HepG2 (cell line): ENCODE results near the gene KLRG1. TPM values are rescaled to one million over a fixed set of nuclear protein-coding genes. Genes with fewer than 3 reads are reported as not detected.

Experiments used
- ATAD3A ChIP-seq: sonication (generic); formaldehyde crosslinking; IDR thresholded peaks from 2 replicates; pipeline ENCODE4 v1.4.0; 2020; ENCODE audit warnings: missing genetic modification reagents
- CBX1 ChIP-seq: IDR thresholded peaks from one replicate; pipeline ENCODE4 v1.6.1; 2016; ENCODE audit warnings: antibody characterized with exemption, low read depth
- HNRNPK ChIP-seq: fragments of 200-400 bp; formaldehyde crosslinking; IDR thresholded peaks from 2 replicates; pipeline ENCODE4 v1.6.1; 2018; ENCODE audit warnings: low read length, low read depth, moderate library complexity, mild to moderate bottlenecking; ENCODE audit not compliant: poor library complexity, severe bottlenecking
- JUNB ChIP-seq: sonication (generic); formaldehyde crosslinking; IDR thresholded peaks from 2 replicates; pipeline ENCODE4 v1.8.0; 2022; ENCODE audit warnings: missing genetic modification reagents, mild to moderate bottlenecking, borderline replicate concordance
- MEIS1 ChIP-seq: sonication (generic); formaldehyde crosslinking; IDR thresholded peaks from 2 replicates; pipeline ENCODE4 v1.9.0; 2021; ENCODE audit warnings: mild to moderate bottlenecking, missing genetic modification reagents, moderate library complexity, borderline replicate concordance
- RFXAP ChIP-seq: sonication (generic); formaldehyde crosslinking; IDR thresholded peaks from 2 replicates; pipeline ENCODE4 v1.4.0; 2020; ENCODE audit warnings: missing genetic modification reagents, borderline replicate concordance
- SAFB2 ChIP-seq: sonication (generic); formaldehyde crosslinking; IDR thresholded peaks from 2 replicates; pipeline ENCODE4 v1.5.1; 2020; ENCODE audit warnings: missing genetic modification reagents, low read depth, mild to moderate bottlenecking, borderline replicate concordance
- ZNF382 ChIP-seq: sonication (generic); formaldehyde crosslinking; IDR thresholded peaks from 2 replicates; pipeline ENCODE4 v1.5.0; 2020; ENCODE audit warnings: missing genetic modification reagents, mild to moderate bottlenecking, borderline replicate concordance
- ZNF609 ChIP-seq: sonication (generic); formaldehyde crosslinking; IDR thresholded peaks from 2 replicates; pipeline ENCODE4 v1.4.0; 2020; ENCODE audit warnings: mild to moderate bottlenecking, missing genetic modification reagents, borderline replicate concordance
- ZNF720 ChIP-seq: sonication (generic); formaldehyde crosslinking; IDR thresholded peaks from 2 replicates; pipeline ENCODE4 v1.4.0; 2020; ENCODE audit warnings: missing genetic modification reagents
- polyA plus RNA-seq, 8 experiments: library from polyadenylated mRNA; depleted of rRNA in 3 of 8; stranded (reverse) in 7 of 8; unstranded in 1 of 8; fragments of >200 nt; fragmentation: Illumina TruSeq in 4 of 8; extraction: Trizol in 4 of 8; gene quantifications; 2 replicates each; pipeline versions ENCODE4 v1.2.1 to v1.2.3, GENCODE V29; 2011 to 2016; ENCODE audit warnings: low read depth in 4 of 8, missing spikeins in 1 of 8, mixed read lengths in 1 of 8; ENCODE audit not compliant: insufficient read depth in 1 of 8
- total RNA-seq, 5 experiments: library from RNA; depleted of rRNA; stranded (reverse); fragments of >200 nt; fragmentation: Illumina TruSeq; extraction: Trizol; gene quantifications; 2 replicates each; pipeline ENCODE4 v1.2.3, GENCODE V29; 2016; ENCODE audit warnings: low read depth in 1 of 5

KLRG1 gene
- total and polyA plus RNA-seq, 2 of the 13 experiments (the other 11 are each of a cell fraction or from before 2014, with no cell fraction given), result 1.2 to 1.7 TPM

DNA sequence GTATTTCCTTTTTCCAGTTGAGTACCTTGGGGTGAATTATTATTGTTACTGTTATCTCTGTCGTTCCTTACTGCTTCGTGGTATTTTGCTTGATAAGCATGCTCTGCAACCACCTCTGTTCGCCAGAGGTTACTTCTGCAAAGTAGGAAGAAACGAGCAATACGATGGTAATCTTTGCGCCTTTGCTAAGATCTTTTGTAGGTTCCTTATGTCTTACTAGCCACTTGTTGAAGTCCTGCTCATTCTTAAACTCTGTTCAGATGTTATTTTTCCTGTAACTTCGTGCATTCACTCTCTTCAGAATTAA, 39.2 kb upstream of the KLRG1 start (continued):
- TF ChIP-seq RFXAP (CRISPR knock-in tag) (no peak), MEIS1 (CRISPR knock-in tag) (0 out of 2 replicates have a peak, but pooled peaks have one; percentile 20), ZNF382 (no peak), SAFB2 (CRISPR knock-in tag) (no peak), JUNB (CRISPR knock-in tag) (peak; percentile 58; the same call in 1 of the 2 replicates), HNRNPK (no peak), ATAD3A (no peak), ZNF720 (CRISPR knock-in tag) (no peak), CBX1 (no peak), ZNF609 (CRISPR knock-in tag) (no peak; the same call in 1 of the 2 replicates)
